Measurements from ENCODE around the gene DCST1.

Gene DCST1

GRCh38 chr1:155007251-155007828 is 26.3 kb upstream of the DCST1 start:
- peak overlapping the region; percentile 95 for H3K27ac Mint-ChIP-seq
- ATAC-seq (no peak), DNase-seq (no peak)
- H3K9me3 Mint-ChIP-seq: no peaks in the 10 kb centered on the region
- peaks cover 72% of the 10 kb centered on the region for H3K4me1 Mint-ChIP-seq
- no peak overlapping the region for H3K4me3 Mint-ChIP-seq
- H3K27me3 Mint-ChIP-seq: no peaks in the 10 kb centered on the region
- H3K36me3 Mint-ChIP-seq (ENCODE audit: low read depth): no peaks in the 10 kb centered on the region

GRCh38 chr1:155008015-155008941 is 25.3 kb upstream of the DCST1 start:
- Mint-ChIP-seq H3K4me3 (peak overlapping the region; percentile 64), H3K27ac (no peak overlapping the region), H3K4me1 (peaks cover 78% of the 10 kb centered on the region), H3K36me3 (ENCODE audit: low read depth) (no peaks in the 10 kb centered on the region), H3K9me3 (no peaks in the 10 kb centered on the region), H3K27me3 (no peaks in the 10 kb centered on the region)
- DNase-seq (peak; percentile 35), ATAC-seq (no peak)

- no peaks in the 10 kb centered on the region for H3K27me3 Mint-ChIP-seq
- no peaks in the 10 kb centered on the region for H3K9me3 Mint-ChIP-seq
- H3K4me3 Mint-ChIP-seq: peak overlapping the region; percentile 64
- no peak for ATAC-seq
- no peaks in the 10 kb centered on the region for H3K36me3 Mint-ChIP-seq (ENCODE audit: low read depth)
- H3K27ac Mint-ChIP-seq: peak overlapping the region; percentile 68
- H3K4me1 Mint-ChIP-seq: peaks cover 78% of the 10 kb centered on the region
- DNase-seq: no peak
These were observed 24.4 kb upstream of the DCST1 start for GRCh38 chr1:155009221-155009711.

- Mint-ChIP-seq H3K36me3 (ENCODE audit: low read depth) (no peaks in the 10 kb centered on the region), H3K4me3 (peak overlapping the region; percentile 59)
These were observed 23.9 kb upstream of the DCST1 start for GRCh38 chr1:155009742-155010141.

GRCh38 chr1:155010211-155010918 is 23.3 kb upstream of the DCST1 start:
- Mint-ChIP-seq H3K27me3 (no peaks in the 10 kb centered on the region), H3K4me1 (peaks cover 71% of the 10 kb centered on the region), H3K9me3 (no peaks in the 10 kb centered on the region), H3K36me3 (ENCODE audit: low read depth) (no peaks in the 10 kb centered on the region), H3K4me3 (peak overlapping the region; percentile 59), H3K27ac (peak overlapping the region; percentile 68)
- ATAC-seq (no peak), DNase-seq (peak; percentile 50)

More at GRCh38 chr1:155009742-155010141, 23.9 kb upstream of the DCST1 start:
- peak overlapping the region; percentile 68 for H3K27ac Mint-ChIP-seq
- DNase-seq (no peak), ATAC-seq (no peak)
- H3K27me3 Mint-ChIP-seq: no peaks in the 10 kb centered on the region
- peaks cover 75% of the 10 kb centered on the region for H3K4me1 Mint-ChIP-seq
- H3K9me3 Mint-ChIP-seq: no peaks in the 10 kb centered on the region

GRCh38 chr1:155011004-155011416 is 22.6 kb upstream of the DCST1 start:
- DNase-seq (no peak), ATAC-seq (no peak)
- H3K9me3 Mint-ChIP-seq: no peaks in the 10 kb centered on the region
- H3K27ac Mint-ChIP-seq: peak overlapping the region; percentile 46
- H3K4me1 Mint-ChIP-seq: peaks cover 68% of the 10 kb centered on the region
- no peaks in the 10 kb centered on the region for H3K36me3 Mint-ChIP-seq (ENCODE audit: low read depth)
- no peak overlapping the region for H3K4me3 Mint-ChIP-seq
- no peaks in the 10 kb centered on the region for H3K27me3 Mint-ChIP-seq

- no peaks in the 10 kb centered on the region for H3K27me3 Mint-ChIP-seq
- peaks cover 68% of the 10 kb centered on the region for H3K4me1 Mint-ChIP-seq
- H3K4me3 Mint-ChIP-seq: no peak overlapping the region
- ATAC-seq (no peak), DNase-seq (no peak)
- no peaks in the 10 kb centered on the region for H3K36me3 Mint-ChIP-seq (ENCODE audit: low read depth)
- peak overlapping the region; percentile 46 for H3K27ac Mint-ChIP-seq
- no peaks in the 10 kb centered on the region for H3K9me3 Mint-ChIP-seq
These were observed 22.1 kb upstream of the DCST1 start for GRCh38 chr1:155011437-155012025.

- no peaks in the 10 kb centered on the region for H3K9me3 Mint-ChIP-seq
- H3K36me3 Mint-ChIP-seq (ENCODE audit: low read depth): no peaks in the 10 kb centered on the region
- no peak overlapping the region for H3K4me3 Mint-ChIP-seq
- ATAC-seq: no peak
- DNase-seq: no peak
- H3K27ac Mint-ChIP-seq: no peak overlapping the region
- peaks cover 68% of the 10 kb centered on the region for H3K4me1 Mint-ChIP-seq
- H3K27me3 Mint-ChIP-seq: no peaks in the 10 kb centered on the region
These were observed 21.5 kb upstream of the DCST1 start for GRCh38 chr1:155012026-155012546.

GRCh38 chr1:155012776-155013602 is 20.6 kb upstream of the DCST1 start:
- Mint-ChIP-seq H3K27me3 (no peaks in the 10 kb centered on the region), H3K4me1 (peaks cover 71% of the 10 kb centered on the region), H3K36me3 (ENCODE audit: low read depth) (no peaks in the 10 kb centered on the region), H3K9me3 (no peaks in the 10 kb centered on the region), H3K27ac (no peak overlapping the region), H3K4me3 (no peak overlapping the region)
- no peak for DNase-seq
- no peak for ATAC-seq

GRCh38 chr1:155013632-155014031 is 20.0 kb upstream of the DCST1 start:
- Mint-ChIP-seq H3K27ac (no peak overlapping the region), H3K4me3 (no peak overlapping the region), H3K27me3 (no peaks in the 10 kb centered on the region), H3K9me3 (no peaks in the 10 kb centered on the region), H3K4me1 (peaks cover 70% of the 10 kb centered on the region), H3K36me3 (ENCODE audit: low read depth) (no peaks in the 10 kb centered on the region)
- no peak for ATAC-seq
- no peak for DNase-seq

GRCh38 chr1:155014709-155015508 is 18.7 kb upstream of the DCST1 start:
- ATAC-seq (no peak), DNase-seq (no peak)
- Mint-ChIP-seq H3K4me1 (peaks cover 71% of the 10 kb centered on the region), H3K27ac (no peak overlapping the region), H3K27me3 (no peaks in the 10 kb centered on the region), H3K36me3 (ENCODE audit: low read depth) (no peaks in the 10 kb centered on the region), H3K4me3 (no peak overlapping the region), H3K9me3 (no peaks in the 10 kb centered on the region)

GRCh38 chr1:155015527-155016230 is 17.9 kb upstream of the DCST1 start:
- no peak overlapping the region for H3K27ac Mint-ChIP-seq
- no peaks in the 10 kb centered on the region for H3K27me3 Mint-ChIP-seq
- no peak for ATAC-seq

More at GRCh38 chr1:155015527-155016230, 17.9 kb upstream of the DCST1 start:
- H3K36me3 Mint-ChIP-seq (ENCODE audit: low read depth): no peaks in the 10 kb centered on the region
- H3K4me1 Mint-ChIP-seq: peaks cover 66% of the 10 kb centered on the region
- no peak overlapping the region for H3K4me3 Mint-ChIP-seq
- DNase-seq: no peak
- H3K9me3 Mint-ChIP-seq: no peaks in the 10 kb centered on the region
